ENCODE results near the gene APH1A.
"Not testable (repeated sequence)": the region's sequence is repeated elsewhere in the genome, so short reads cannot be mapped to it uniquely, and the experiment has no call there.

Gene APH1A

GRCh38 chr1:150233359-150234308, 35.2 kb downstream of the APH1A start:
- peak; percentile 29 for DNase-seq (ENCODE audit: low read depth)

- not testable (repeated sequence) for DNase-seq (ENCODE audit: low read depth)
Measured at GRCh38 chr1:150232921-150233320, 35.9 kb downstream of the APH1A start.

- not testable (repeated sequence) for DNase-seq (ENCODE audit: low read depth)
Measured at GRCh38 chr1:150228246-150228645, 40.6 kb downstream of the APH1A start.

- no peak for DNase-seq (ENCODE audit: low read depth)
Measured at GRCh38 chr1:150227228-150227627, 41.6 kb downstream of the APH1A start.

GRCh38 chr1:150226486-150226885, 42.3 kb downstream of the APH1A start:
- no peak for DNase-seq (ENCODE audit: low read depth)

- no peak for DNase-seq (ENCODE audit: low read depth)
Measured at GRCh38 chr1:150225546-150225945, 43.3 kb downstream of the APH1A start.

- DNase-seq (ENCODE audit: low read depth): peak; percentile 37
Measured at GRCh38 chr1:150224983-150225382, 43.8 kb downstream of the APH1A start.

GRCh38 chr1:150221552-150221951, 47.3 kb downstream of the APH1A start:
- DNase-seq (ENCODE audit: low read depth): peak; percentile 43

- not testable (repeated sequence) for DNase-seq (ENCODE audit: low read depth)
Measured at GRCh38 chr1:150215855-150216254, 53.0 kb downstream of the APH1A start.
